Putamen (tissue), 1 donor: ENCODE results near the gene RSPO4.
"Not testable (repeated sequence)": the region's sequence is repeated elsewhere in the genome, so short reads cannot be mapped to it uniquely, and the experiment has no call there.

Source experiments
- DNase-seq: peaks from one replicate; pipeline ENCODE4 v3.0.0-alpha.2; 2016; ENCODE audit warnings: low spot score

RSPO4 gene

DNA sequence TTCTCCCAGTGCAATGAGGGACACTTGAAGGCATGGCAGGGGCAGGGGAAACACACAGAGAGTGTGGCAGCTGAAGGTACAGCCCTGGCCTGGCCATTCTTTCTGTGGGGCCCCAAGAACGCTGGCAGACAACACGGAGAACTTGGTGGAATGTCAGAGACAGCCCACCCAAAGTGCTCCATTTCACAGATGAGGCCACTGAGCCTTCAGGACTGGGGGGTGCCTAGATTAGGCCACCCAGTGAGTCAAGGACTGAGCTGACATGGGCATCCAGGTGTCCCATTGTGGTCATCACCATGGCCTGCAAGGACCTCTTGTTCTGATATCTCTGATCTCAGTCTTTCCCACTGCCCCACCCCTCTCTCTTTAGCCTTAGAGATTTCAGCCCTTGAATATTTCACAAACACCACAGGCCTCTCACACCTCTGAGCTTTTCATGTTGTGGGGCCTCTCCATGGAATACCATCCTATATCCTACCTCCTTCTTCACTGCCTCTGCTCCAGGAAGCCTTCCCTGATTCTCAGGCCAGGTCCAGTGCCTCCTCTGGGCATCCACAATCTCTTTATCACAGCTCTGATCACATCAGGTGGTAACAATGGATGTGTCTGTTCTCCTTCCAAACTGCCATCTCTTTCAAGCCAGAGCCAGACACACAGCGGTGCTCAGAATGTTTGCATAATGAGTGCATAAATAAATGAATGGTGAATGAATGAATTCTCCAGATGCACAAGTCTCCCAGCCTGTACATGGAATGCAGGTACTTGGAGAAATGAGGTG, 2.0 kb upstream of the RSPO4 start:
- DNase-seq = no peak

DNA sequence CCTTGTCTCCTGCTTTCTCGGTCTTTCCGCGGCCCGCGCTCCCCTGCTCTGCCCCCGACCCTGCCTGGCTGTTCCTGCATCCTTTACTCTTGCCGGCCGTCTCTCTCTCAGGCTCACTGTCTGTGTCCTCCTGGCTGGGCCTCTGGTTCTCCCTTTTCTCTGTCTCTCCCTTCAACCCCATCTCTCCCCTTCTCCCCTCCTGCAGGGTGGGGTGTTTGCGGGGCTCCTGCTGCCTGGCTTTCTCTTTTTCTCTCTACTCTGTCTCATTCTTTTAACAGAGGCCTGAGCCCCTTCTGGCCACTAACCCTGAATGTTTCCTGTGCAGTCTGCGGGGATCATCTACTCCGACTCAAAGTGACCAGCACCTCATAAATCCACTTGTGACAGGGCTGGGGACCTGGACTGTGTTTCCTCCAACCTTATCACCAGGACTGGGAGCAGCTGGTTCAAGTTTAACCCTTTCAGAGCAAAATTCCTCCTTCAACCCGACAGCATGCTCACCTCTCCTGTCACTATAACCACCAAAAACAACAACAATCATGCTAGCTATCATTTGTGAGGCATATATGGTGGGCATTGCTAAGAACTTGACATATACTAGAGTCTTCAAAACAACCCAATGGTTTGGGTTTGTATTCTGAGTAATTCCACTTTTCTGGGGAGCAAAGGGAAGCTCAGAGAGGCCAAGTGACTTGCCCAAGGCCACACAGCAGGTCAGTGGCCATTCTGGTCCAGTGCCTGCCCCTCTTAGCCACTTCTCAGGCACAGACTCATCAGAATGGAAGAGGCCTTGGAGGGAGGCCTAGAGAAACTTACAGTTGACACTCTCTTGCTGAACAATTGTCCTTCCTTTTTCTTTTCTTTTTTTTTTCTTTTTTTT, 811 bp upstream of the RSPO4 start:
- DNase-seq = no peak

DNA sequence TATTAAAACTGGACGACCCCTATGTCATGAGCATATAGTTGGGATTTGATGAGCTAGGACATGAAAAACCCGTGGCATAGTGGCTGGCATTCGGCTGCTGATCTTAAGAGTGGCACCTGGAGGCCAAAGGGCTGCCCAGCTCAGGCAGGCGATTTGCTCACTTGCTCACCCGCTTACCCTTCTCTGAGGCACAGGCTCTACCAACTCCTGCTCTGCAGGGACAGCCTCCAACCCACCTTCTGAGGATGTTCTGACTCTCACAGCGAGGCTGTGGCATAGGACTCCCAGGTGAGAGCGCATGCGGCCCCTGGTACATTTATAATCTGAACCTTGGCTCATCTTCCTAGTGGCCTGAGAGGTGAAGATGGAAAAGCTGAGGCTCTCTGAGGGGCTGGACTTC, 995 bp downstream of the RSPO4 start:
- no peak for DNase-seq

DNA sequence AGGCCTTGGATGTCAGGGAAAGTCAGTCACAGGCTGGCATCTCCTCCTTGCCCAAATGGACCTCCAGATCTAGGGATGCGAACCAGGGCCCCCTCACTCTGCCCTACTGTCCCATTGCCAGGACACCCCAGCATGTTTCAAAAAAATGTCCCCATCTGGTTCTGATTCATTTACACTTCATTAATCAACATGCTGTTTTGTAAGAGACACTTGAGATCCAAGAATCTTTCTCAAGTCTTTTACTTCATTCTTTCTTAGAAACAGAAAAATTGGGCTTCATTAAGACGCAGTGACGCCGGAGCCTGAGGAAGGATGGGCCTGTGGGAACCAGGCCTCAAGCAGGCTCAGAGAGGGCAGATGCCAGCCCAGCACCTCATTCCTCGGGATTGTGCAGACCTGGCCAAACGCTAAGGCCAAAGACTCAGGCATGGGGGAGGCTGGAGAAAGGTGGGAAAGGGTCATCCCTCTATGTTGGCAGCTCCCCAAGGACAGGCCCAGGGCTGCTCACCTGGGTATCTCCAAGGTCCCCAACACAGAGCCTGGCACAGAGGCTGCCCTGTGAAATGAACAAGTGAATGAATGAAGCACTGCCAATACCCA, 3.8 kb downstream of the RSPO4 start:
- no peak for DNase-seq

DNA sequence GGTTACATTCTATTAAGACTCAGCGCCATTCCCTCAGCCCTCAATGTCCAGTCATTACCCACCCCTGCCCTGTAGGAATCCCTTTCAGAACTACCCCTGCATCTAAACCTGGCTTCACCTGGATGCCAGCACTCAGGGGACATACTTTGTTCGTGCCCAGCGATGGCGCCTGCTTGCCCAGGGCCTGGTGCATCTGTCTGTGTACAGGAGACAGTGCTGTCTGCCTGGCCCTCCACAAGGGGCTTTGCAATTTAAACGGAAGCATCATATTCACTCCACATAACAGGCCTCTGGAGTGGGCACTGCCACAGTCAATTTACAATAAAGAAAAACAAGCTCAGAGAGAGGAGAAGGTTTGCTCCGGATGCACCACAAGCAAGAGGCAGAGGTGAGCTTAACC, 4.6 kb downstream of the RSPO4 start:
- no peak for DNase-seq

DNA sequence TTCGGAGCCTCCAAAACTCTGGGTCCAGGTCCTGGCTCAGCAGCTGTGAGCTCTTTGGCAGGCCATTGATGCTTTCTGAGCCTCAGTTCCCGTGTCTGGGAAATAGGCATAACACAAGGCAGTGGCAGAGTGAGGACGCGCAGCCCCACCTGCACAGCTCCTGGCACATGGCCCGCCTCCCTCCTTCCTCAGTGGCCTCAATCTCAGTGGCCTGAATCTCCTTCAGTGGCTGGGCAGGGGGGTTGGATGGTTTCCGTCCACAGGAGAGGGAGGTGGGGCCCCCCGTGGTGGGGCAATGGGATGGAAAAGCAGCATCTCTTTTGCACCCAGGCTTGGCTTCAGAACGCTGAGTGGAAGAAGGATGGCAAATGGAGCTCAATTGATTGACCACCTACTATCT, 5.1 kb downstream of the RSPO4 start:
- DNase-seq = no peak

DNA sequence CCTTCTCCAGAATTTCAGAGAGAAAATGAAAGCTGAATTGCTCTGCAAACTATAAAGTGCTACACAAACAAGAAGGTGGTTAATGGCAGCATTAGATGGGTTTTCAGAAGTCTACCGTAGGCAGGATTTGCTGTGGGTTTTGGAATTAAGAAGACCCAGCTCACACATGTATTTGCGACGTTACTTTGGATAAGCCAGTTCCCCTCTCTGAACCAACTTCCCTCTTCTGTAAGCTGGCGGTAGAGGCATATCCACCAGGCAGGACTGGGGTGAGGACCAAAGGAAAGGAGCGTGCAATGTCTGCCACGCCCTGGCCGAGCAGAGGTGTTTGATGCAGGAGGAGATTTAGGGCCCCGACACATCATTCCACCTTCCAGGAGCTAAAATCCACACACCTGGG, 6.9 kb downstream of the RSPO4 start:
- DNase-seq = no peak

DNA sequence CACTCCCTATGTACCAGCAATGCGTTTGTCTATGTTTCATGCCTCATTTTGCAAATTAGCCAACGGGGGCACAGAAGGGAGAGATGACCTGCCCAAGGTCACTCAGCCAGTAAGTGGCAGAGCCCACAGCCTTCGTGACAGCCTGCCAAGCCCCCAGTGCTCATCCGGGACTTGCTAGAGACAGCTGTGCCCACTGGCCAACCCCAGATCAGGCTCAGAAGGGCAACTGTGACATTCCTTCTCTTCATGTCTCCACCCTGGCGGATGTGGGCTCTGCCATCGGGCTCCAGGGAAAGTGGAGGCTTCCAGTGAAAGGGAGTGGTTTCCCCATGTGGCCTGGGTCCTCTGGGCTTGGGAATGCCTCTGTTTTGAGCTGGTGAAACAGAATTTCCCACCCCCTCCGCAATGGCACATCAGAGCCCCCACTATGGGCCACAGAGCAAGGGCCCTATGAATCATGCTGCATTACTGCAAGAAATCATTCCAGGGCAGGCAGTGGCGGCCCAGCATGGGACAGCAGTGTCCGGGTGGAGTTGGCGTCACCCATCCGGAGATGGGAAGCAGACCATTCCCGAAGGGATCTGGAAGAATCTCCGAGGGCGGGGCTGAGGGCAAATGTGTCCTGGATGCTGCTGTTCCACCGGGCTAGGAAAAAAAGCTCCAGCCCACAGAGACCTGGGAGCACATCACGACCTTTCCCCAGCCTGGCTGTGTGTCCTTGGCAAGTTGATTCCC, 9.1 kb downstream of the RSPO4 start:
- no peak for DNase-seq

DNA sequence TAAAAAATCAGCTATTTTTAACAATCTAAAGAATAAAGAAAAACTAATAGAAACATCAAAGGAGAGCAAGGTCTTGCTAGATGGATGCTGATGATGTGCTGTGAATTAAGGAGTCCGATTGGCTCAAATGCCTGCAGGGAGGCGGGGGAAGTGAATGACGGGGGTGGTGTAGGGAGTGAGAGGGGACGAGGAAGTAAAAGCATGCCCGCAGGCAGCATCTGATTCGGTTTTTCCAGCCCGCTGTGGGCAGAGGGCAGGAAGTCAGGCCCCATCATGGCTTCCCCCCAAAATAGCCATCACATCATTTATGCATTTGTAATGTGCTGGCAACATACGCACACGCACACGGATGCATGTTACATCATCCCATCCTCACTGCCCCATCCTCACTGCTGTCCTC, 10.3 kb downstream of the RSPO4 start:
- DNase-seq = no peak

DNA sequence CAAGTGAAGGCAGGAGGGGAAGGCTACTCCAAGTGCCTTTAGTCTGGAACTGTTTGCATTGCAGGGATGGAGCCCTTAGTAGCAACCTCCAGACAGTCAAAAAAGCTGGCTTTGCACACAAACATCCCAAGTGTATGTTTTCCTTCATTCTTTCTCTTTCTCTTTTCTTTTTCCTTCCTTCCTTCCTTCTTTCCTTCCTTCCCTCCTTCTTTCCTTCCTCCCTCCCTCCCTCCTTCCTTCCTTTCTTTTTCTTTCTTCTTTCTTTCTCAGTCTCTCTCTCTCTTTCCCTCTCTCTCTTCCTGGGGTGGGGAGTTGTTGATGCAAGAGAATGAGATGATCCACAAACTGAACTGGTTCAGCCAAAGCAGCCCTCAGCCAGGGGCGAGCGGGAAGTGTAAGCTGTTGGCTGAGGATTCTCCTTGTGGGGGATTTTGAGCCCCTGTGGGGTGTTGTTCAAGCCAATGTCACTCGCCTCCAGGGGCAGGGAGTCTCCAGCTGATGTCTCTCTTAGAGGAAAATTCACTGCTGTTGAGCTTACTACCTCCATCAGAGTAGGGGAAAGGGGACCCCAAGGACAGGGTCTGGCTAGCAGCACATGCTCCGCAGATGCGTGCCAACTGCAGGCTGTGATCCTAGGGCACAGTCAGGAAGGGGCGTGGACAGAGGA, 11.7 kb downstream of the RSPO4 start:
- no peak for DNase-seq

DNA sequence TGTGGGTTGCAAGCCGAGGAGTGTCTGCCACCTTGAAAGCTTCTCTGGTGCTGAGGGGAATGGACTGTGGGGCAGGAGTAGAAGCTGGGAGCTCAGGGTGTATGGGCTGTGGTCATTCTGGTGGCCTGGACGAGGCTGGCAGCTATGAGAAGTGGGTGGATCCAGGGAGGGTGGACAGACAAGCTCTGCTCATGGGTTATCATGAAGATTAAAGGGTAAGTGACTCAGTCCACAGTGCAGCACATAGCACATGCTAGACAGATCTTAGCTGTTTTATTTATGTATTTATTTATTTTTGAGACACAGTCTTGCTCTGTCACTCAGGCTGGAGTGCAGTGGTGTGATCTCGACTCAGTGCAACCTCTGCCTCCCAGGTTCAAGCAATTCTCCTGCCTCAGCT, 13.8 kb downstream of the RSPO4 start:
- no peak for DNase-seq

DNA sequence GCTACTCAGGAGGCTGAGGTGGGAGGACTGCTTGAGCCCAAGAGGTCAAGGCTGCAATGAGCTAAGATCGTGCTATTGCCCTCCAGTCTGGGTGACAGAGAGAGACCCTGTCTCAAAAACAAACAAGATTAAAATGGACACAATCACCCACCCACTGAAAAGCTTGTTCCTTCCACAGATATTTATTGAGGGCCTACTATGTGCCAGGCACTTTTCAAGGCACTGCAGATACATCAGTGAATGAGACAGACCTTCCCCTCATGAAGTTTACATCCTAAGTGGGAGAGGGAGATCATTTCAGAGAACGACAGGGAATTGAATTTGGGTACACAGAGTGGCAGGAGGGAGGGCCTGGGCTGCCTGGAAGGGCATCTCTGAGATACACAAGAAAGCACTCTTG, 14.4 kb downstream of the RSPO4 start:
- DNase-seq = no peak

DNA sequence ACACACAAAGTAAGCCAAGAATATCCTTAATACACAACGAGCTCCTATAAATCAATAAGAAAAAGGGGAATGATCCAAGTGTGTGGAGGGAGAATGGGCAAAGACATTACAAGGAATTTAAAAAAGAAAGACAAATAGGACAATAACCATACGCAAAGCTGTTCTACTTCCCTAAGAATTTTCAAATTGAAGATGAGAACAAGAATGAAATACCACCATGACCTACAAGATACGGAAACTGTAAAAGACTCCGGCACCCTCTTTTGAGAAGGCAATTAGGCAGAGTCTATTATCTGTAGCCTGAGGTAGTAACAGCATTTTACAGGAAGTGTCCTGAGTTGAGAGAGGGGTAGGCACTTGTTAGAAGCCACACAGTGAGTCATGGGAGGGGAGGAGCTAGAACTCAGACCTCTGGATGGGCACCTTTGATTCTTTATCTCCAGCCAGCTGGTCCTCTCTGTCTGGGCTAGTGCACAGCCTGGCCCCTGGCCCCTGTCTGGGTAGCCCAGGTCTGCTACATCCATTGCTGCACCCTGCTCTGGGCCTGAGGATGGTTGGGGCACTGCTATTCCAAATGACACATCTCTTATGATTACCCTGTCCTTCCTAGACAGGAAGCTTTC, 15.3 kb downstream of the RSPO4 start:
- DNase-seq = no peak

DNA sequence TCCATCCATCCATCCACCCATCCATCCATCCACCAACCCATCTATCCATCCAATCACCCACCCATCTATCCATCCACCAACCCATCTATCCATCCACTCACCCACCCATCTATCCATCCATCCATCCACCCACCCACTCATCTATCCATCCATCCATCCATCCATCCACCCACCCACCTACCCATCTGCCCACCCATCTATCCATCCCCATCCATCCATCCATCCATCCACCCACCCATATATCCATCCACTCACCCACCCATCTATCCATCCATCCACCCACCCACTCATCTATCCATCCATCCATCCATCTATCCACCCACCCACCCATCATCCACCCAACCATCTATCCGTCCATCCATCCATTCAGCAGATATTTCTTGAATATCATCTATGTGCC, 17.1 kb downstream of the RSPO4 start:
- DNase-seq = not testable (repeated sequence)

DNA sequence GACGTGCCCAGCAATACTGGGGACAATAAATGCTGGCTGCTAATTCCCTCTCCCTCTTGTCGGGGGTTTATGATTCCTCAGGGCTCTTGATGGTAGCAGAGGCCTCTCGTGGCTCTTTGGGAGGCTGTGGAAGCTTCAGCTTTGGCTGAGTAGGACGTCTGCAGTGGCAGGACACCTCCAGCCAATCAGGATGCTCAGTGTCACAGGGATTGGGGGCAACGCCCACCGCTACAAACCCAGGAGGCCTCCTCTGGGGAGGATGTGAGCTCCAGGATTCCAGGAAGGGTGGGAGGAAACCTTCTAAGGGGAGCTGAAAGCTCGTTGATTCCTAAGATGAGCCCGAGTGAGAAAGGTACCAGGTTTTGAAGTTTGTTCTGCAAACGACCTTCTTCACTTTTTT, 19.4 kb downstream of the RSPO4 start:
- DNase-seq = no peak

DNA sequence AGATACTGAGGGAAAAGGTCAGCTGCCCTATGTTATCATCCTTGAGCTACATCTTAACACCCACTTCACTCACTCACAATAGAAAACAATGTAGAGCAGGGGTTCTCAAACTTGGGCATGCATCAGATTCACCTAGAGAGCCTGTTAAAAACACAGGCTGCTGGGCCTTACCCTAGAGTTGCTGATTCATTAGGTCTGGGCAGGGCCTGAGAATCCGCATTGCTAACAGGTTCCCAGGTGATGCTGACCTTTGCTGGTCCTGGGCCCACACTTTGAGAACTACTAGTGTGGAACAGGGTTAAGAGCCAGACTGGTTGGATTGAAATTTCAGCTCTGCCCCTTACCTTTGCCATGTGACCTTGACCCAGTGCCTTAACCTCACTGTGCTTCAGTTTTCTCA, 25.1 kb downstream of the RSPO4 start:
- DNase-seq = no peak

DNA sequence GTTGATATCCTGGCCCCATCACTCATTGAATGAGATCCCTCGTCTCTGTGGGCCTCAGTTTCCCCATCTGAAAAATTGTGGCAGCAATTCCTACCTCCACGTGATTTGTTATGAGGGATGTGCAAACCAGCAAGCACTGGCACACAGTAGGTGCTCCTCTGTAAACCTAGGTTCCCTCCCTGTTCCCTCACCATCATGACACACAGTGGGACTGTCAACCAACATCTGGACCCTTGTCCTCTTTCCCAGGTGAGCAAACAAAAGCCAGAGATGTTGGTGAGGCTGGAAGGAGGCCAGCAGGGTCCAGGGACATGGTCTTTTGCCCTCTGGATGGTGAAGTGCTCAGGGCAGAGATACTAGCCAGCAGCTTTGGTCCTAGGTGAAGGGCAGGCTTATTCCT, 26.1 kb downstream of the RSPO4 start:
- DNase-seq = no peak

DNA sequence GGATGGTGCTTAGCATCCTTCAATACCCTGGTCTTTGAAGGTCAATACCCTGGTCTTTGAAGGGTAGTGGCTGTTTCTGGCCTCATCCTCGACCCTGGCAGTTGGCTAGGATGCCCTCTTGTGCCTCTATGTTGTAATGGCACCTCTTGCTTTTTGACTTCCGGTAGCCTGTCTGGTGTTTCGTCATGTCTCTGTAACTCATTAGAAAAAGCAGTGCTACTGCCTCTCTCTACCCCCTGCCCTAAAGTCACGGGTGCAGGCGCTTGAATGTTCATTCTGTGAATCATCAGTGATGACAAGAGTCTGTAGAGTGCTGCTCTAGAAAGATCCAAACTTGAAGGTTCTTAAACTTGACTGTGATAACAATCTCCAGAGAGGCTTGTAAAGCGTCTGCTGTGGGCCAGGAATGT, 28.3 kb downstream of the RSPO4 start:
- no peak for DNase-seq

DNA sequence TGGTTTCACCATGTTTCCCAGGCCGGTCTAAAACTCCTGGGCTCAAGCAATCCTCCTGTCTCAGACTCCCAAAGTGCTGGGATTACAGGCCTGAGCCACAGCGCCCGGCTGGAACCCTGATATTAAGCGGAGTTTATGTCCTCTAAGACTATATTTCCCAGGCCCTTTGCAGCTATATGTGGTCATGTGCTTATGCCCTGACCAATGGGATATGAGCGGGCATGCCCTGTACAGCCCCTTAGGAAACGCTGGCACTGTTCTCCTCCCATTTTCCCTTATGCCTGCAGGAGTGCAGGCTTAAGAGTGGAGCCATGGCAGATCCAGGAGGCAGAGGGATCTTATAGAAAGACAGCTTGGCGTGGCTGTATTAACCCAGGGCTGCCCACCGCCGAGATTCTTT, 29.9 kb downstream of the RSPO4 start:
- no peak for DNase-seq

DNA sequence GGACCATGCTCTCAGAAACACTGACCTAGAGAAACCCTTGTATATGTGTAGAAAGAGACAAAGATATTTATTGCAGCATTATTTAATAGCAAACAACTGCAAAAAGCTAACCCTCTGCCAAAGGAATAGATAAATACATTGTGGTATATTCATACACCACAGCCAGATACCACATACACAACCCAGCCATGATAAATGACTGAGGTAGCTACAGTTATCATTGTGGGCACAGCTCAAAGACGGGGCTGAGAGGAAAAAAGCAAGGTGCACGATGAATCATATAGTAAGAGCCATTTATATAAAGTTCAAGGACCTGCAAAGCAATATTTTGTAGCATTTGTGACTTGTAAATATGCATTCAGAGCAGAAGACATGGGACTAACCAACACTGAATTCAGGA, 30.8 kb downstream of the RSPO4 start:
- DNase-seq = no peak

DNA sequence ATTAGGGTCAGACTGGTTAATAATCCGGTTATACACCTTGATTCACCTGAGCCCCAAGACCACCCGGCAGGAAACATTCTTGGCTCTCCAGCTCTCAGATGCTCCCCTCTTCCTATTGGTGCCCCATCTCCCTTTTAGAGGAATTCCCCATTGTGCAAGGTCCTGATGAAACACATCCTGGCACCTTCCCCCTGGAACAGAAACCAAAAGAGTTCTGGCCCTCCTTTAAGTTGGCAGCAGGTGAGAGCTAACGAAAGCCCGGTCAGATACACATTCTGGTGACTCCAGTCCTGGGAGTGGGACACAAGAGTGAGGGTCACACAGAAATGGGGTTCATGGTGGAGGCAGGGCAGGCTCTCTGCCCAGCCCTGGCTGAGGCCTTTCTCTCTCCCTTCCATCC, 32.2 kb downstream of the RSPO4 start:
- no peak for DNase-seq
